Measurements from ENCODE around the gene CHAC1.

- TF ChIP-seq CTCF (IDR thresholded peaks at IDR 0.05; ENCODE audit: low read depth, low read length, poor library complexity, severe bottlenecking): no peak
- no peak for TF ChIP-seq EZH2phosphoT487 (IDR thresholded peaks at IDR 0.05; ENCODE audit: borderline replicate concordance, low read length)
Measured at GRCh38 chr15:40938536-40938870, 14.8 kb upstream of the CHAC1 start.

Measured in DOHH2 (cell line).